Kidney (tissue), 14 donors: ENCODE measurements around the gene AFF4. TPM values are rescaled to one million over a fixed set of nuclear protein-coding genes. Genes with fewer than 3 reads are reported as not detected.

Experiments used
- DNase-seq, 5 donors: peaks; one replicate each; pipeline ENCODE4 v3.0.0-alpha.2; 2013 to 2020
- FAIRE-seq: peaks from 2 replicates; lab custom pipeline; 2012; peaks lifted over from hg19 to GRCh38; lab: Jason Lieb, UNC
- H3K27ac ChIP-seq, 2 donors: one replicate each; pipeline ENCODE4 v1.7.0; 2013; ENCODE audit warnings: low read depth in 2 of 2, low read length in 2 of 2, inconsistent platforms in 1 of 2
- H3K27me3 ChIP-seq: one replicate; pipeline ENCODE4 v1.7.1; 2013; ENCODE audit warnings: low read length, inconsistent platforms; ENCODE audit not compliant: control insufficient read depth, insufficient read depth
- H3K36me3 ChIP-seq, 3 donors: one replicate each; pipeline versions ENCODE4 v1.7.0 to v1.7.1; 2013; ENCODE audit warnings: low read length in 3 of 3, control low read depth in 1 of 3, inconsistent platforms in 1 of 3; ENCODE audit not compliant: insufficient read depth in 3 of 3, control insufficient read depth in 2 of 3
- H3K4me1 ChIP-seq, 3 donors: one replicate each; pipeline versions ENCODE4 v1.7.0 to v1.7.1; 2013; ENCODE audit warnings: low read length in 3 of 3, inconsistent platforms in 1 of 3, low read depth in 1 of 3; ENCODE audit not compliant: control insufficient read depth in 2 of 3, insufficient read depth in 2 of 3
- H3K4me3 ChIP-seq, 3 donors: one replicate each; pipeline versions ENCODE4 v1.7.0 to v1.8.1; 2013; ENCODE audit warnings: low read length in 3 of 3, control low read depth in 1 of 3, inconsistent platforms in 1 of 3
- H3K9ac ChIP-seq, 3 donors: one replicate each; pipeline versions ENCODE4 v1.7.0 to v1.7.1; 2013; ENCODE audit warnings: low read length in 3 of 3, control low read depth in 1 of 3, inconsistent platforms in 1 of 3
- H3K9me3 ChIP-seq, 3 donors: one replicate each; pipeline versions ENCODE4 v1.7.0 to v1.7.1; 2013; ENCODE audit warnings: low read length in 3 of 3, control low read depth in 1 of 3, inconsistent platforms in 1 of 3; ENCODE audit not compliant: control insufficient read depth in 2 of 3, insufficient read depth in 1 of 3
- intact Hi-C: fragments of 100-400 bp; cut with DNase I; formaldehyde crosslinking; loops from one replicate; pipeline ENCODE4 v1.11.1; 2022
- polyA plus RNA-seq: library from polyadenylated mRNA; stranded (reverse); fragments of 350-450 nt; fragmentation: Illumina TruSeq; extraction: RNeasy Lipid Tissue Mini Kit (QIAGEN cat#74804); gene quantifications from one replicate; pipeline ENCODE4 v1.2.3, GENCODE V29; 2014; ENCODE audit warnings: low read depth, low replicate concordance; ENCODE audit not compliant: insufficient read depth
- total RNA-seq: library from RNA; stranded (reverse); fragmentation: NEBNext Ultra II Directional; extraction: Animal tissue kit (Norgen Biotek cat#: 25700); gene quantifications from one replicate; pipeline ENCODE4 v1.2.1, GENCODE V29; 2021
- TF ChIP-seq, protein P1 (sequence below): IDR thresholded peaks from 3 replicates; pipeline ENCODE4 v1.5.1; 2012; ENCODE audit warnings: mild to moderate bottlenecking, moderate library complexity, borderline replicate concordance; ENCODE audit not compliant: insufficient read depth; ENCODE audit errors: extremely low read depth
- donor health status: control.
- donor health status: control.
- donor health status: control.
- donor health status: control.
- donor health status: control.
- donor health status: DM: yes; HTN: yes; CAD: no.
- donor health status: Normal renal cell carcinoma (clear cell type).

AFF4 gene
- total and polyA plus RNA-seq, 2 donors from 2014 or later = 8.8 to 83.7 TPM

DNA sequence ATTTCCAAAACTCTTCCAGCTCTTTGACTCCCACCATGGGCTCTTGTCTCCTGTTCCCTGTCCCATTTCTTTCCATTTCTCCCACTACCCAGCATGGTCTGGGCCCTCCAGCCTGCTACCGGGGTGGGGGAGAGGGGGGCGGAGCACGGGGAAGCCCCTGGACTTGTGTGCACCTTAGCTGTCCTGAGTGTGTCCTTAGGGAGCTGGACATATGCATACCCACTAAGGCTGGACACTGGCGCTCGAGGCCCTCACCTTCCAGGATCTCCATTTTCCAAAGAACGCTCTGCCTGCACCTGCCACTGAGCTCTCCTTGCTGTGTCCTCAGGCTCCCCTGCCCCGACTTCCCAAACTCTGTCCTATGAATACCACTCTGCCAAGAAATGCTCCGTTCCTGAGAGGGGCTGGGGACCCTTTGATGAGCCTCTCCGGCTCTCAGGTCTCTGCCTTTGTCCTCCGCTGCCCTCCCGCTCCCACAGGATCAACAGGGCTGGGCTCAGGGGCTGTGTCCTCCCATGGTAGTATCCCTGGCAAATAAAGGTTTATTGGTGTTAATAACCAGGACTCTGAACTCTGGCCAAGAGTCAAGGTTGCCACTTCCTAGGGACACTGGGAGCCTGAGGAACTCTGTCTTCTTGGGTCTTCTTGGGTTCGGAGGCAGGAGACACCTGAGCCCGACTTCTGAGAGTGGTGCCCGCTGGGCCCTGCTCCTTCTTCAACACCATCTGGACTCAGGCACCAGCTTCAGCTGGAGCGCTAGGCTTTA lies 132.2 kb downstream of the AFF4 start:
- TF ChIP-seq, protein P1, sequence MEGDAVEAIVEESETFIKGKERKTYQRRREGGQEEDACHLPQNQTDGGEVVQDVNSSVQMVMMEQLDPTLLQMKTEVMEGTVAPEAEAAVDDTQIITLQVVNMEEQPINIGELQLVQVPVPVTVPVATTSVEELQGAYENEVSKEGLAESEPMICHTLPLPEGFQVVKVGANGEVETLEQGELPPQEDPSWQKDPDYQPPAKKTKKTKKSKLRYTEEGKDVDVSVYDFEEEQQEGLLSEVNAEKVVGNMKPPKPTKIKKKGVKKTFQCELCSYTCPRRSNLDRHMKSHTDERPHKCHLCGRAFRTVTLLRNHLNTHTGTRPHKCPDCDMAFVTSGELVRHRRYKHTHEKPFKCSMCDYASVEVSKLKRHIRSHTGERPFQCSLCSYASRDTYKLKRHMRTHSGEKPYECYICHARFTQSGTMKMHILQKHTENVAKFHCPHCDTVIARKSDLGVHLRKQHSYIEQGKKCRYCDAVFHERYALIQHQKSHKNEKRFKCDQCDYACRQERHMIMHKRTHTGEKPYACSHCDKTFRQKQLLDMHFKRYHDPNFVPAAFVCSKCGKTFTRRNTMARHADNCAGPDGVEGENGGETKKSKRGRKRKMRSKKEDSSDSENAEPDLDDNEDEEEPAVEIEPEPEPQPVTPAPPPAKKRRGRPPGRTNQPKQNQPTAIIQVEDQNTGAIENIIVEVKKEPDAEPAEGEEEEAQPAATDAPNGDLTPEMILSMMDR = no peak
- no peaks in the 10 kb centered on the region for H3K36me3 ChIP-seq
- DNase-seq (peak in 2 of 5 donors; percentile 53 to 55), FAIRE-seq (no peak)
- H3K4me3 ChIP-seq = peak overlapping the region in 1 of 3 donors; percentile 77
- peaks cover 2% of the 10 kb centered on the region for H3K27me3 ChIP-seq
- peaks cover 0 to 10% (median 5%) of the 10 kb centered on the region in 3 donors for H3K4me1 ChIP-seq
- H3K9ac ChIP-seq = peak overlapping the region in 1 of 3 donors; percentile 47
- intact Hi-C loops = no loop called here
- no peak overlapping the region for H3K27ac ChIP-seq
- no peaks in the 10 kb centered on the region for H3K9me3 ChIP-seq

DNA sequence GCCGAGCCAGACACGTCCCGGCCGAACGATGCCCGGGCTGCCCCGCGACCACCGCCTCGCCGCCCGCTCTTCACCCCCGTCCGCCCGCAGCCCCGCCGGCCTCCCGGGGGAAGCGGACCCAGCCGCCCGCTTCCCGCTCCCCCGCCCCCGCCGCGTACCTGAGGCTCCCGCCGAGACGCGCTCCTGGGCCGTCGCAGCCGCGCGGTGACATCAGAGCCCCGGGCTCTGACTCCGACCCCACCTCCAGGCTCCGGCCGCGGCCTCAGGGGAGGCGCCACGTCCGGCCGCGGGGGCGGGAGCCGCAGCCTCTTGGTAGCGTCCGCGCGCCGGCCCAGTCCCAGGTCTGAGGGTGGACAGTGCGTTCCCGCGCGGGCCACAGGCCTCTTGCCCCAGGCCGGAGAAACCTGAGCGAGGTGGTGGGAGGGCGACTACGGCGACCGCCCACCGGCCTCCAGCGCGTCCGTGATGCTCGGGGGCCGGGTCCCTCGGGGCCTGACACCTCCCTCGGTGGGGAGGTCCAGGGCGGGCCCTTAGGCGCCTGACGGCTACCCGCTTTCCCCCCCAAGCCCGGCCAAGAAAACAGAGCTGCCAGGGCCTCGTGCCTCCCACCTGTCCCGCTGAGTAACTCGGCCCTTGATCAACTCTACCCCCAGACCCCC lies 132.9 kb downstream of the AFF4 start, which contains the start of gene SHROOM1:
TSS of gene SHROOM1 (minus strand) at position 212 of the 659 bp plus-strand sequence. CDS start 4,507 bp downstream, outside the sequence.
- peaks cover 0 to 12% (median 5%) of the 10 kb centered on the region in 3 donors for H3K4me1 ChIP-seq
- intact Hi-C loops = no loop called here
- H3K4me3 ChIP-seq = peak within 1 kb of the TSS; percentile 44 to 77 (median 49)
- H3K27ac ChIP-seq = peak within 1 kb of the TSS; percentile 75 to 76
- no peaks in the 10 kb centered on the region for H3K9me3 ChIP-seq
- FAIRE-seq (no peak), DNase-seq (peak; percentile 61 to 85 (median 74))
- TF ChIP-seq, protein P1 = no peak
- peaks cover 2% of the 10 kb centered on the region for H3K27me3 ChIP-seq
- no peaks in the 10 kb centered on the region for H3K36me3 ChIP-seq
- H3K9ac ChIP-seq = peak within 1 kb of the TSS; percentile 11 to 73 (median 60)

DNA sequence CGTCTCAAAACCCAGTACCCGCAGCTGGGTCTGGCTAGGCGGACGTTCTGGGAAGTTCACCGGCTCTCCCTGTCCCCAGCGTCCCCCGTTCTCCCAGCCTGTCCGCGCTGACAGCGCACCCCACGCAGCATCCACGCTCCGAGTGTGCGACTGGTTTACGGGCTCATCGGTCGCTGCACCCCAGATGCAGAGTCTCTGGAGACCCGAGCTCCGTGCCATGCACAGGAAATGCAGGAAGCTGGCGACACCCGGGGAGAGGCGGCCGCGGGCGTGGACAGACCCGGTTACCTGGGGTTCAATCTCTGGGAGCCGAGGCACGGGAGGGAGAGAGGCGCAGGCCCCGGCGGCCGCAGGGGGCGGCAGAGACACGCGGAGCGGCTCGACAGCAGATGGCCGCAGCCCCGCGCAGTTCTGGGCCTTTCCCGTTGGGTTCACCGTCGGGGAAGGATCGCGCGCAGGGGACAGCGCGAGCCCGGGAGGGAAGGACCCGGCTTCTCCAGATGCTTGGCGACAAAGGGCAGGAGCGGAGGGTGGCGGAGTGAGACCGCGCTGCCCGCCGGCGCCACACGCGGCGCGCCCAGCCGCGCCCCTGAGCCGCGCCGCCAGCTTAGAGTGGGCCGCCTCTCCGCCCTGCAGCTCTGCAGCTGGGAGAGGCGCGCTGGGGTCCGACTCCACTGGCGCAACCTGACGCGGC lies 133.5 kb downstream of the AFF4 start:
- peak overlapping the region; percentile 44 to 77 (median 49) for H3K4me3 ChIP-seq
- TF ChIP-seq, protein P1 = peak; percentile 85
- no peak for FAIRE-seq
- intact Hi-C loops = no loop called here
- peak; percentile 81 to 94 (median 88) for DNase-seq
- H3K36me3 ChIP-seq = no peaks in the 10 kb centered on the region
- peaks cover 0 to 12% (median 5%) of the 10 kb centered on the region in 3 donors for H3K4me1 ChIP-seq
- H3K27ac ChIP-seq = peak overlapping the region; percentile 75 to 76
- peaks cover 2% of the 10 kb centered on the region for H3K27me3 ChIP-seq
- peak overlapping the region in 2 of 3 donors; percentile 60 to 73 for H3K9ac ChIP-seq
- no peaks in the 10 kb centered on the region for H3K9me3 ChIP-seq
